Activated gamma-delta T cell treated with Interleukin-2 at 50 U/mL for 16 hours (primary cell): Measurements from ENCODE around the gene ZNF14.
"Not testable (repeated sequence)": the region's sequence is repeated elsewhere in the genome, so short reads cannot be mapped to it uniquely, and the experiment has no call there.

ENCODE experiments used
- DNase-seq: peaks from one replicate; pipeline ENCODE4 v3.0.0-alpha.2; 2020

The ZNF14 gene

GRCh38 chr19:19686580-19686979, 46.3 kb downstream of the ZNF14 start:
- DNase-seq: no peak

GRCh38 chr19:19686119-19686518, 46.8 kb downstream of the ZNF14 start:
- DNase-seq: not testable (repeated sequence)

DNA sequence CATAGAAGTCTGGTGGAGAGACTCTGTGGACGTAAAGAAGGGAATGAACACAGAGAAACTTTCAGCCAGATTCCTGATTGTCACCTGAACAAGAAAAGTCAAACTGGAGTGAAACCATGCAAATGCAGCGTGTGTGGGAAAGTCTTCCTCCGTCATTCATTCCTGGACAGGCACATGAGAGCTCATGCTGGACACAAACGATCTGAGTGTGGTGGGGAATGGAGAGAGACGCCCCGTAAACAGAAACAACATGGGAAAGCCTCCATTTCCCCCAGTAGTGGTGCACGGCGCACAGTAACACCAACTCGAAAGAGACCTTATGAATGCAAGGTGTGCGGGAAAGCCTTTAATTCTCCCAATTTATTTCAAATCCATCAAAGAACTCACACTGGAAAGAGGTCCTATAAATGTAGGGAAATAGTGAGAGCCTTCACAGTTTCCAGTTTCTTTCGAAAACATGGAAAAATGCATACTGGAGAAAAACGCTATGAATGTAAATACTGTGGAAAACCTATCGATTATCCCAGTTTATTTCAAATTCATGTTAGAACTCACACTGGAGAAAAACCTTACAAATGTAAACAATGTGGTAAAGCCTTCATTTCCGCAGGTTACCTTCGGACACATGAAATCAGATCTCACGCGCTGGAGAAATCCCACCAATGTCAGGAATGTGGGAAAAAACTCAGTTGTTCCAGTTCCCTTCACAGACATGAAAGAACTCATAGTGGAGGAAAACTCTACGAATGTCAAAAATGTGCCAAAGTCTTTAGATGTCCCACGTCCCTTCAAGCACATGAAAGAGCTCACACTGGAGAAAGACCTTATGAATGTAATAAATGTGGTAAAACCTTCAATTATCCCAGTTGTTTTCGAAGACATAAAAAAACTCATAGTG, 53.5 kb downstream of the ZNF14 start:
- no peak for DNase-seq

- no peak for DNase-seq
These were observed 55.3 kb downstream of the ZNF14 start for GRCh38 chr19:19677579-19677978.

DNA sequence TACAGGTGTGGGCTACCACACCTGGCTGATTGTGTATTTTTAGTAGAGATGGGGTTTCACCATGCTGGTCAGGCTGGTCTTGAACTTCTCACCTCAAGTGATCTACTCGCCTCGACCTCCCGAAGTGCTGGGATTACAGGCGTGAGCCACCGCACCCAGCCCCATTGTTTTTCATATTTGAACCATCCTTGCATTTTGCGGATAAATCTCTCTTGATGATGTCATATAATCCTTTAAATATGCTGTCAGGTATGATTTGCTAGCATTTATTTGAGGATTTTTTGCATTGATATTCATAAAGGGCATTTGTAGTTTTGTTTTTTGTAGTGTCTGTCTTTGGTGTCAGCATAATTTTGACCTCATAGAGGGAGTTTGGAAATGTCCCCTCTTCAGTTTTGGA, 58.6 kb downstream of the ZNF14 start:
- DNase-seq: no peak

DNA sequence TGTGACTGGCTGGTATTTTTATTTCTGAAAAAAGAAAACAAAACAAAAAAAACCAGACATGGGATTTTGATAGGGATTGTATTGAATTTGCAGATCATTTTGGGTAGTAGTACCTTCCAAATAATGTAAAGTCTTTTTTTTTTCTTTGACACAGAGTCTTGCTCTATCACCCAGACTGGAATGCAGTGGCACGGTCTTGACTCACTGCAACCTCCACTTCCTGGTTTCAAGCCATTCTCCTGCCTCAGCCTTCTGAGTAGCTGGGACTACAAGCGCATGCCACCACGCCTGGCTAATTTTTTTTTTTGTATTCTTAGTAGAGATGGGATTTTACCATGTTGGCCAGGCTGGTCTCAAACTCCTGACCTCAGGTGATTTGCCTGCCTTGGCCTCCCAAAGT, 60.1 kb downstream of the ZNF14 start:
- DNase-seq: no peak

DNA sequence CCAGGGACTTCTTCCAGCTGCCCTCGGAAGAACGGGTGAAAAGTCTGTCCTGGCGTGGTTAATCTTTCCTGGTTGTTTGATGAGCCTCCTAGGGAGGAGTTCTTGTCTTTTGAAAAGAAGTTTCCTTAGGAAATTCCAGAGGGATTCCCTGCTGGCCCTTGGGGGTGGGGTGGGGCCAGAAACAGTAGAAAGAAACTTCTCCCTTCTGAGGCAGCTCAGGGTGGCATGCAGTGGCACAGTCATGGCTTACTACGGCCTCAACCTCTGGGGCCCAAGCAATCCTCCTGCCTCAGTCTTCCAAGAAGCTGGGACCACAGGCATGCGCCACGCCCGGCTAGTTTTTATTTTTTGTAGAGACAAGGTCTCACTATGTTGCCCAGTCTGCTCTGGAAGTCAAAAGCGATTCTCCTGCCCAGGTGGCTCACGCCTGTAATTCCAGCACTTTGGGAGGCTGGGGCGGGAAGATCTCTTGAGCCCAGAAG, 62.8 kb downstream of the ZNF14 start:
- DNase-seq: no peak

DNA sequence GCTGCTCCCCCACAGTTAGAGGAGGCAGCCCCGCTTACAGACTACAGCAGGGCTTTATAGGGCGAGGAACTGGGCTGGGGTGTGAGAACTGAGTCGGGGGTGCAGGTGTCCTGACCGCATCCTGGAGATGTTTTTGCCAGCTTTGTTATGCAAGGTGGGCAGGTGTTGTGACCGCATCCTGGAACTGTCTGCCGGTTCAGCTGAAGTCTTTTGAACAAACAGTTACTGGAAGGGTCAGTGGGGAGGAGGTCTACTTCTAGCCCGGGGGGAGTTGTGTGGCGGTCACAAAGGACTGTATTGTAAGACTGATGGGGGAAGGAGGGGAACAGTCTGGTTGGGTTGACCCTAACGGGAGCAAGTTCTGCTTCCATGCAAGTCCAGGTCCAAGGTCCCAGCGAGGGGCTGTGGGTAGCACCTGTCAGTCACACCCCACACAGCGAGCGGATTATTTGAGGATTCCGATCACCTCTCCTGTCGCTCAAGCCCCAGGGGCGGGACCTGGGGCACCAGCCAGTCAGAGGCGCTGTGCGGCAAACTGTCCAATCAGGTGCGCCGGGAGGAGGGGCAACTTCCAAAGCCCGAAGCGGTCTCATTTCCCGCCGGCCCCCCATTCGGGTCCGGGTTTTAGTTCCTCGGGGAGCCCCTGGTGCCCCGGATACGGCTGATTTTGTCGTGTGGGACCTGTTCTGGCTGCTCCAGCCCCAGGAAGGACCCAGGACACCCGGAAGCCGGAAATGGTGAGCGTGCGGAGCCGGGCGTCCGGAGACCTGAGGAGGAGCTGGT, 64.5 kb downstream of the ZNF14 start, which contains the start of gene ZNF101:
Gene ZNF101, plus strand, starts transcription at position 610 of the 783 bp plus-strand sequence. Its CDS starts 125 bp downstream, at position 735.
- DNase-seq: peak; percentile 97

DNA sequence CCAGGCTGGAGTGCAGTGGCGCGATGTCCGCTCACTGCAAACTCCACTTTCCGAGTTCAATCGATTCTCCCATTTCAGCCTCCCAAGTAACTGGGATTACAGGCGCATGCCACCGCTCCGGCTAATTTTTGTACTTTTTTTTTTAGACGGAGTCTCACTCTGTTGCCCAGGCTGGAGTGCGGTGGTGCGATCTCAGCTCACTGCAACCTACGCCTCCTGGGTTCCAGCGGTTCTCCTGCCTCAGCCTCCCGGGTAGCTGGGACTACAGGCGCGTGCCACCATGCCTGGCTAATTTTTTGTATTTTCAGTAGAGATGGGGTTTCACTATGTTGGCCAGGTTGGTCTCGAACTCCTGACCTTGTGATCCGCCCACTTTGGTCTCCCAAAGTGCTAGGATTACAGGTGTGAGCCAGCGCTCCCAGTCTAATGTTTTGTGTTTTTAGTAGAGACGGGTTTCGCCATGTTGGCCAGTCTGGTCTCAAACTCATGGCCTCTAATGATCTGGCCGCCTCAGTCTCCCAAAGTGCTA, 67.4 kb downstream of the ZNF14 start:
- not testable (repeated sequence) for DNase-seq

DNA sequence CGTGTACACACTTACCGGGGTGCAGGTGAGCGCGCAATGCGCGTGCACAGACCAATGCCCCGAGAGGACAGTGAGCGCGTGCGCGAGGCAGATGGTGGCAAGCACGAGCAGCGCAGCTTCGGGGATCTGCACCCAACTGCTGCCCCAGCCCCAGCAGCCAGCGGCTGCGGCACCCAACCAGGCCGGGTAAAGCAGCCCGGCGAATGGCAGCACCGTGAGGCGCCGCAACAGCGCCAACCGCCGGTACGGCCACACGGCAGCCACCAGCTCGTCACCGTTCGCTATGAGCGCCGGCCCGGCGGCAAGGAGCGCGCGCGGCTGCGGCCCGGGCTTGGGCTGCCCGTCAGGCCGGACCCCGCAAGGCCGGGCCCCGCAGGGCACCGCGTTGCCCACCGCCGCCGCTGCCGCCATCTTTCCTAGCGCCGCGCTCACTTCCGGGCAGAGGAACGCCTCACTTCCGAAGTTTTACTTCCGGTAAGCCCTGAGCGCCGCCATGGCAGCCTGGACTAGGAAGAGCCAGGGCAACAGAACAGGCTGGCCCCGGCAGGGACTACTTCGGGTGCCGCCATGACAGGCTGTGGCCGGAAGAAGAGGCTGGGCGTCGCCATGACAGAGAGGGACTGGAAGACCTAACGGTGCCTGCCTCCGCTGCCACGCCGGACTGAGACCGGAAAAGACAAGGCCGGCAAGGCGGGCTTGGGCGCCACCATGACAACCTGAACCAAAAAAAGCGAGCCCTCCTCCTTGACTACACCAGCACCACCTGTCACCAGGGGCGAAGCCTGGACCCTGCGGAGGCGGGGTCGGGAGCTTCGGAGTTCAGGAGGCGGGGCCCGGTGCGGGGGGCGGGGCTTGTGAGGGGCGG, 69.4 kb downstream of the ZNF14 start, which contains the start of gene ATP13A1:
Gene ATP13A1, minus strand, starts transcription at position 421 of the 865 bp plus-strand sequence. Its CDS starts 10 bp downstream, at position 411.
- peak; percentile 93 for DNase-seq

- no peak for DNase-seq
These were observed 70.0 kb downstream of the ZNF14 start for GRCh38 chr19:19662871-19663255.

- DNase-seq: no peak
These were observed 70.6 kb downstream of the ZNF14 start for GRCh38 chr19:19662344-19662743.

DNA sequence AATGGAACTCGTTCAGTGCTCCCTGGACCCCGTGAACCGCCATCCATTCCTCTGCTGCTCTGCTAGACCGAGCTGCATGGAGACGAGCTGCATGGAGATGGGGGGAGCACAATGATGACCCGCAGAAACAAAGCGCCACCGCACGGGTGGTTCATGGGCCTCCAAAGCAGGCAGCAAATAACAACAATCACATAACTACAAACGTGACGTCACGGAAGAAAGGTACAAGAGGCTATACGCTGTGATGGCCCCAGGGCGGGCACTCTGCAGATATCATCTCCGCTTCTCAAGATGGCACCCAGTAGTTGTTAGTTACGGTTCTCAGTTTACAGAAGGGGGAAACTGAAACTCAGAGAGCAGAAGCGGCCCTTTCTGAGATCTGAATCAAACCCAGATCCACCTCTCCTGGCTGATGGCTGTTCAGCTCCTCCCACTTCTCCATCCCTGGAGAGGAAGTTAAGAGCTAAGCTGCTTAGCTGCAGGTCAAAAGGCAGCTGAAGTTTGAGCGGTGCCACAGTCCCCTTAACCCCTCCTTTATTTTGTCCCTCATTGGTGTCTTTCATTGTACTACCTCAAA, 71.1 kb downstream of the ZNF14 start:
- no peak for DNase-seq

- no peak for DNase-seq
These were observed 71.7 kb downstream of the ZNF14 start for GRCh38 chr19:19661141-19661674.
